ENCODE data around the gene KIF13A. TPM values are rescaled to one million over a fixed set of nuclear protein-coding genes. Genes with fewer than 3 reads are reported as not detected.
"Not testable (repeated sequence)": the region's sequence is repeated elsewhere in the genome, so short reads cannot be mapped to it uniquely, and the experiment has no call there.

The KIF13A gene
- total RNA-seq, 4 donors from 2014 or later, result 38.6 to 64.3 (median 43.9) TPM

- ATAC-seq (ENCODE audit: low FRiP score) (no peak), DNase-seq (ENCODE audit: low spot score) (no peak)
- TF ChIP-seq CTCF (IDR thresholded peaks at IDR 0.05), result no peak
Measured at GRCh38 chr6:18016698-18017097, 29.3 kb upstream of the KIF13A start.

- ATAC-seq (ENCODE audit: low FRiP score) (no peak), DNase-seq (ENCODE audit: low spot score) (no peak)
- TF ChIP-seq CTCF (IDR thresholded peaks at IDR 0.05), result no peak
Measured at GRCh38 chr6:18016133-18016532, 28.7 kb upstream of the KIF13A start.

- no peak for TF ChIP-seq CTCF (IDR thresholded peaks at IDR 0.05)
- ATAC-seq (ENCODE audit: low FRiP score) (no peak), DNase-seq (ENCODE audit: low spot score) (no peak)
Measured at GRCh38 chr6:18011287-18011686, 23.9 kb upstream of the KIF13A start.

GRCh38 chr6:18010540-18010939 lies 23.1 kb upstream of the KIF13A start:
- not testable (repeated sequence) for DNase-seq (ENCODE audit: low spot score); ATAC-seq (ENCODE audit: low FRiP score)

GRCh38 chr6:18004256-18004985 lies 17.0 kb upstream of the KIF13A start:
- TF ChIP-seq CTCF (IDR thresholded peaks at IDR 0.05), result no peak
- ATAC-seq (ENCODE audit: low FRiP score), result no peak
- no peak for DNase-seq (ENCODE audit: low spot score)

GRCh38 chr6:17999425-17999824 lies 12.0 kb upstream of the KIF13A start:
- ATAC-seq (ENCODE audit: low FRiP score) (no peak), DNase-seq (ENCODE audit: low spot score) (no peak)
- no peak for TF ChIP-seq CTCF (IDR thresholded peaks at IDR 0.05)

- no peak for ATAC-seq (ENCODE audit: low FRiP score)
- no peak for TF ChIP-seq CTCF (IDR thresholded peaks at IDR 0.05)
- DNase-seq (ENCODE audit: low spot score), result no peak
Measured at GRCh38 chr6:17998442-17998841, 11.0 kb upstream of the KIF13A start.
